Measurements from ENCODE around the gene CREBL2. TPM values are rescaled to one million over a fixed set of nuclear protein-coding genes. Genes with fewer than 3 reads are reported as not detected.
A peak's percentile ranks its signal among the peaks of the same experiment; 100 is the strongest.
"Not testable (repeated sequence)": the region's sequence is repeated elsewhere in the genome, so short reads cannot be mapped to it uniquely, and the experiment has no call there.

Gene CREBL2
- total RNA-seq, 1 experiment from 2014 or later, result 17.7 TPM

DNA sequence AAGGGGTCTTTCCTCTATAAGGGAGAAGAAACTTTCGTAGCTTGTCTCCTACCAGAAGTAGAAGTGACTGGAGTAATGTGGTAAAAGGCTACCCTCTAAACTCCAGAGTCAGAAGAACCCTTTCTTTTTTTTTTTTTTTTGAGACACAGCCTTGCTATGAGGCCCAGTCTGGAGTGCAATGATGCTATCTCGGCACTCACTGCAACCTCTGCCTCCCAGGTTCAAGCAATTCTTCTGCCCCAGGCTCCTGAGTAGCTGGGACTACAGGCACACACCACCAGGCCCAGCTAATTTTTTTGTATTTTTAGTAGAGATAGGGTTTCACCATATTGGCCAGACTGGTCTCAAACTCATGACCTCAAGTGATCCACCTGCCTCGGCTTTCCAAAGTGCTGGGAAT lies 23.2 kb upstream of the CREBL2 start:
- H3K4me3 ChIP-seq, H3K9me3 ChIP-seq, DNase-seq, H3K36me3 ChIP-seq, H3K27me3 ChIP-seq: not testable (repeated sequence)

DNA sequence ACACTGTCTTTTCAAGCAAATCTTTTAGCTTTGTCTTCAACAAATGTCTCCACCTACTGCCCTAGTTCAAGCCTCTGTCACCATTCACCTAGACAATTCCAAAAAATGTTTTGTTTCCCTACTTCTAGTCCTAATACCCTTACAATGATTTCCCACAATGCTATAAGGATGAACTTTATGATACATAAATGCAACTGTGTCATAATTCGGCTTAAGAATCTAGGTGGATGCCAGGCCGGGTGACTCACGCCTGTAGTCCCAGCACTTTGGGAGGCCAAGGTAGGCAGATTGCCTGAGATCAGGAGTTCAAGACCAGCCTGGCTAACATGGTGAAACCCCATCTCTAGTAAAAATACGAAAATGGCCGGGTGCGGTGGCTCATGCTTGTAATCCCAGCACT lies 20.7 kb upstream of the CREBL2 start:
- no peaks in the 10 kb centered on the region for H3K36me3 ChIP-seq
- no peak overlapping the region for H3K4me3 ChIP-seq
- peak; percentile 41 for DNase-seq
- H3K9me3 ChIP-seq, result no peaks in the 10 kb centered on the region
- H3K27me3 ChIP-seq, result no peaks in the 10 kb centered on the region

DNA sequence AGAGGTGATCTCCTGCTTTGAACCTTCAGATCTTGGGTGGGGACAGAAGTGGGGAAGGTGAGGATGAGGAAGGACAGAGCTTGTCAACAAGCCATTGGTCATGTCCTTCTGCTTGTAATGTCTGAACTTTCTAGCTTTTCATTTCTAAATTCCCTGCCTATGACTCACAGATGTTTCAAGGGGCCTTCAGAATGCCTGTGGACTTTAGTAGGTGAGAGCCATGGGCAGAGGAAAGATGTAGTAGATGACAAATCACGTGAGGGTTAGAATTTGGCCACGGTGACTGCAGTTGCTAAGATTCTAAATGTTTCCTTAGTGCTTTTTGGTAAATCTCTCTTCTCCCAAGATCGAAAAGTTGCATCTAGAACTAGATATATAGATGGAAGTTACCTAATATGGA lies 18.7 kb upstream of the CREBL2 start:
- H3K4me3 ChIP-seq, result no peak overlapping the region
- H3K9me3 ChIP-seq, result no peaks in the 10 kb centered on the region
- no peak for DNase-seq
- no peaks in the 10 kb centered on the region for H3K27me3 ChIP-seq
- H3K36me3 ChIP-seq, result no peaks in the 10 kb centered on the region

DNA sequence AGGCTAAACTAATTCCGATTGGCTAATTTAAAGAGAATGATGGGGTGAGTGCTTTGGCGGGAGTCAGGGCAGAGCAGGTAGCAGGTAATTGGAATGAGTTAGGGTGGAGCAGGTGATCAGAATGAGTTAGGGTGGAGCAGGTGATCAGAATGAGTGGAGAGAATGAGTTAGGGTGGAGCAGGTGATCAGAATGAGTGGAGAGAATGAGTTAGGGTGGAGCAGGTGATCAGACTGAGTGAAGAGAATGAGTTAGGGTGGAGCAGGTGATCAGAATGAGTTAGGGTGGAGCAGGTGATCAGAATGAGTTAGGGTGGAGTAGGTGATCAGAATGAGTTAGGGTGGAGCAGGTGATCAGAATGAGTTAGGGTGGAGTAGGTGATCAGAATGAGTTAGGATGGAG lies 15.7 kb upstream of the CREBL2 start:
- not testable (repeated sequence) for H3K4me3 ChIP-seq, DNase-seq, H3K27me3 ChIP-seq, H3K9me3 ChIP-seq, H3K36me3 ChIP-seq

DNA sequence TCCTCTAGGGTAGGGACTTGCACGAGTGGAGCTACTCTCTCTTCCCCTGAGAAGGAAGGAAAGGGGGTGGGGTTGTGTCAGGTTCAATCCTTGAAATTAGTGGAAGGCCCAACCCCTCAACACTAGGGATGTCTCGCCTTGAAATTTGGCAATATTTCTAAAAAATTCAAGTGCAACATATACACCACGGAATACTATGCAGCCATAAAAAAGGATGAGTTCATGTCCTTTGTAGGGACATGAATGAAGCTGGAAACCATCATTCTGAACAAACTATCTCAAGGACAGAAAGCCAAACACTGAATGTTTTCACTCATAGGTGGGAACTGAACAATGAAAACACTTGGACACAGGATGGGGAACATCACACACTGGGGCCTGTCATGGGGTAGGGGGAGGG lies 15.1 kb upstream of the CREBL2 start:
- H3K36me3 ChIP-seq, DNase-seq, H3K4me3 ChIP-seq, H3K27me3 ChIP-seq, H3K9me3 ChIP-seq: not testable (repeated sequence)

DNA sequence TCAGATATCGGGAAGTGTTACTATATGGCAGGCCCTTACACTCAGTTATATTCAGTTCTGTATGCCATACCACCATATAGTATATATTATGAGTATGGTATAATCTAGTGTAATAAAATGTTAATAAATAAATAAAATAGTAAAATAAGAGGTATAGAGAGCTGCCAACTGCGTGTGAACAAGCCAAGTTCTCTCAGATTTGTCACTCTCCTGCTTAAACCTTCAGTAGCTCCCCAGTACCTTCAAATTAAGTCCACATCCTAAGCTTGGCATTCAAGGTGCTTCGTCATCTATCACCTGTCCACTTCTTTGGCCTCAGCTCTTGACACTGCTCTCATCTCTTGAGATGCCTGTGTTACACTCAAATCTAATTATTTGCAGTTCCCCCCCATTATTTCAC lies 12.8 kb upstream of the CREBL2 start:
- Histone ChIP-seq H3K36me3 (no peaks in the 10 kb centered on the region), H3K4me3 (no peak overlapping the region), H3K27me3 (no peaks in the 10 kb centered on the region), H3K9me3 (no peaks in the 10 kb centered on the region)
- no peak for DNase-seq

DNA sequence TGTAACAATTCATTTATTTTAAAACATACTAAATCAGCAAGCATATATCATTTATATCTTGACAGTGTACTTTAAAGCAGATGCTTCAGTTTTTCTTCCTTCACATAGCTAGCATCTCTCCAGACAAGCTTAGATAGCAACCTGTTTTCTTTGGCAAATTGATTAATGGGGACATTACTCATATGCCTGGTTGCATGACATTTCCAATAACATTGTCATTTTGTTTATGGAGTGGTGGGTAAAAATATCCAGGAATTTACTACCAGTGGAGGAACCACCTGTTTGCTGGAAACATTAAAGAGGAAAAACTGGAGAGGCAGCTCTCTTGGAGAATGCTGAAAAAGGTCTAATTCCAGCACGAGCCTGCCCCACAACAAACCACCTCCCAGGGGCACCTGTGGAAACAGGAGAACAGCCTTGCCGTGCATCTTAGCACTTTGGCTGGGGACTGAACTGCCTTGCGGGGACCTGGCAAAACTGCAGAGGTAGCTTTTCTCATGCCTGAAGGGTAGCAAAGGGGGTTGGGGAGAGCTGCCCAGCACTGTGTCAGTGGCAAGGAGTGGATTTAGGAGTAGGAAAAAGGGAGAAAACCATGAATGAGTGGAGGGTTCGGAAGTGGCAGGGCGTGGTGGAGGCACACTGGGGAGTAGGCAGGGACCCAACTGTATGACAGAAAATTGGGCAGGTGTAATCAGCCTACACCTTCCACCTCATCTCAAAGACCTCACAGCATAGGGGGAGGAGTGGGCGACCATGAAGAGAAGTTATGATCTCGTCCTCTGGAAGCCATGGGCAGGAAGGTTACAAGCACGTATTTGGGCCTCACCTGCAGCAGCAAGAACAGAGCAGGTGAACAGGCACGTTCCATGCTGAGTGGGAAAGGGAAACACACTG lies 11.7 kb upstream of the CREBL2 start:
- no peaks in the 10 kb centered on the region for H3K27me3 ChIP-seq
- DNase-seq, result no peak
- no peak overlapping the region for H3K4me3 ChIP-seq
- no peaks in the 10 kb centered on the region for H3K9me3 ChIP-seq
- H3K36me3 ChIP-seq, result no peaks in the 10 kb centered on the region

DNA sequence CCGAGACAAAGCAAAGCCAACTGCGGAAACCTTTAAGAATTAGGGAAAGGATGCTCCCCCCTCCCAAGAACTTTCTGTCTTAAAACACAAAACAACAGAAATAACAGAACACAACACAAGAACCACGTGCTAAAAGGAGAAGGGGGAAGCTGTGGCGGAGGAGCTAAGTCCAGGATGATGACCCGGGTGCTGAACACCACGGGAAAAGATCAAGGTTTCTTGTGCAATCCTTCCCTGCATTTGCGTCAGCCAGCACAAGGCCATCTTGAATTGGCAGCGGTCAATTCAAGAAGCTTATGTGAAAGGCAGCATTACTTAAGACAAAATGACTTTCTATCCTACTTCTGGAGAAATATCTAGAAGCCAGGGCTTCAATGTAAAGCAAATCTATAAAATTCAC lies 11.0 kb upstream of the CREBL2 start:
- Histone ChIP-seq H3K4me3 (no peak overlapping the region), H3K9me3 (no peaks in the 10 kb centered on the region), H3K27me3 (no peaks in the 10 kb centered on the region), H3K36me3 (no peaks in the 10 kb centered on the region)
- DNase-seq, result no peak

DNA sequence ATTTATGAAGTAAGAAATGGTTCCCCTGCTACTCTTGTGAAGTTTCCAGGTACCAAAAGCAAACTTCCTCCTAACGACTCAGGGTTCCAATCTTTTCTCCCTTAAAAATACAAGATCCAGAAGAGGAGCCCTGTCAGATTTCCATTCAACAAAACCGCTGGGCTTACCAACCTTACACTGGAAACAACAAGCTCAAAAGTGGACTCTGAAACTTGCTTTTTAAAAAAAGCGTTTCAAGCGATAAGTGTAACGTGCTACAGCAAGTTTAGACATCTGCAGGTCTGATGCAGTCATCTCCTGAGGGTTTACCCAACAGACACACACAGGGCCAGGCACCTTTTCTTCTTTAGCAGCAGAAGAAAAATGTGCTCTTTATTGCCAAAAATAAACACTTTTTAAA lies 6.9 kb upstream of the CREBL2 start:
- DNase-seq, result no peak

DNA sequence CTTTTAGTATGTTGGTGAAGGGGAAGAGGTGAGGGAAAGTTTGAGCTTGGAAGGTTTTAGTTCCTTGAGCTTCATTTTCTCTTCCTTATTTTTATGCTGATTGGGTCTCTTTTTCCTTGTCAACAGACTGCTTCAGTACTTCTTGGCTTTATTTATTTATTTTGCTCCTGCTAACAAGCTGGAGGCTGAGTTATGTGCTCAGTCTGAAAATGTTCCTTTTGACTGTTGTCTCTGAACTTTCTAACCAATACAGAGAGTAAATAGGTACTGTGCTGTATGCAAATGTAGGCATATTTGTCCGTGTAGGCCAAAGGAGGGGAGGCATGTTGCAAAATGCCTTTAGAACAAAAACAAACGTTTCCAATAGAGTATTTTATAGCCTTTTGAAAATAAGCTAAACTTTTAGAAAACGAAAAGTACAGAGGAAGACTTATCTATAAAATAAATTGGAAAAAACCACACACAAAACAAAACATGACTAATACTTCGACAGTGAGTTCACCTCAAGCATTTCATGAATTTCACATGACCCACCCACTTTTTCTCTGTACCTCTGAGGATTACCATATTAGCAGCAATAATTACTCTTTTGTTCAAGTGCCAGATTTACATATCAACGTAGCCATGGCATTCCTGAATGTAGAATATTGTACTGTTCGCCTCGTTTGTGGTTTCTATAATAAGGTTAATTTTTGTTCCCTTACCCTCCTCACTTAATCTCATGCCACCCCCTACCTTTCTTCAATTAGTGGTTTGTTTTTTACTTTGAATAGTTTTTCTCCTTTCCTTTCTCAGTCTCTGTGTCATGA lies 4.7 kb upstream of the CREBL2 start:
- no peak for DNase-seq
- Histone ChIP-seq H3K9me3 (no peaks in the 10 kb centered on the region), H3K4me3 (no peak overlapping the region), H3K27me3 (no peaks in the 10 kb centered on the region), H3K36me3 (no peaks in the 10 kb centered on the region)

More for the DNA sequence above, 6.9 kb upstream of the CREBL2 start:
- no peaks in the 10 kb centered on the region for H3K36me3 ChIP-seq
- no peaks in the 10 kb centered on the region for H3K27me3 ChIP-seq
- H3K4me3 ChIP-seq, result no peak overlapping the region
- H3K9me3 ChIP-seq, result no peaks in the 10 kb centered on the region

DNA sequence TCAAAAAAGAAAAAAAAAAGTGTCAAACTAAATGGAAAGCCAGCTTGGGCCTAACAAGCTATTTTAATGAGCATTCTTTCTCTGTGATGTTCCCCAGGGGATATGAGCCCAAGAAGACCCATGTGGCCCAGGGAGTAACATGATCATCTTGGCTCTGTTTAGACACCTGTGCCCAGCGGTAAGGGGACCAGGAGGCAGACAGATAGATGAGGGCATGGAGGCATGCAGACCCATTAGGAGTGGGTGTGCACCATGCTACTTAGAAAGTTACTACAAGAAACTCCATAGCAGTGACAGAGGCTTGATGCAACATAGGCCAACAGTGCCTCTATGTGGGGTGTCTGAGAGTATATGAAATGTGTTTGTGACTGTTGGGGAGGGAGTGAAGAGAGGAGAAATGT lies 3.1 kb upstream of the CREBL2 start:
- DNase-seq, result no peak
- Histone ChIP-seq H3K9me3 (no peaks in the 10 kb centered on the region), H3K36me3 (no peaks in the 10 kb centered on the region), H3K27me3 (no peaks in the 10 kb centered on the region), H3K4me3 (no peak overlapping the region)

DNA sequence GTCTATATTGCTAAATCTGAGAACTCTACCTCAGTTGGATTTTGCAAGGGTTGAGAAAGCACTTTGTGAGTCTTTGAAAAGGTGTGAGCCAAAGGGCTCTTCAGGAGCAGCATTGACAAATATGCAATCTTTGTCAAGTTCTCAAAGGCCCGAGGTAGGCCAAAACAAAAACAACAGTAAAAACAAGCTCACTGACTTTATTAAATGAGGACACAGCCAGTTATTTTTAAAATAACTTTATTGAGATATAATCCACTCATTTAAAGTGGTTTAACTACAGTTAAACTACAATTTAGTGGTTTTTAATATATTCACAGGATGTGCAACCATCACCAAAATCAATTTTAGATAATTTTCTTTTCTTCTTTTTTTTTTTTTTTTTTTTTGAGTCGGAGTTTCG lies 2.0 kb upstream of the CREBL2 start:
- Histone ChIP-seq H3K27me3 (no peaks in the 10 kb centered on the region), H3K36me3 (no peaks in the 10 kb centered on the region), H3K4me3 (no peak overlapping the region), H3K9me3 (no peaks in the 10 kb centered on the region)
- no peak for DNase-seq

DNA sequence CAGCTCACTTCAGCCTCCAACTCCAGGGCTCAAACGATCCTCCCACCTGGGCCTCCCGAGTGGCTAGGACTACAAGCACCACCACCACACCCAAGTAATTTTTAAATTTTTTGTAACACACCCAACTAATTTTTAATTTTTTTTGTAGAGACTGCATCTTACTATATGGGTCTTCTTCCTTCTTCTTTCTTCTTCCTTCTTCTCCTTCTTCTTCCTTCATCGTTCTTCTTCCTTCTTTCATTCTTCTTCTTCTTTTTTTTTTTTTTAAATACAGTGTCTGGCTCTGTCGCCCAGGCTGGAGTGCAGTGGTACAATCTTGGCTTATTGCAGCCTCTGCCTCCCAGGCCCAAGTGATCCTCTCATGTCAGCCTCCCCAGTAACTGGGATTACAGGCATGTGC lies 965 bp upstream of the CREBL2 start:
- Histone ChIP-seq H3K4me3 (peak overlapping the region; percentile 70), H3K27me3 (no peaks in the 10 kb centered on the region), H3K36me3 (no peaks in the 10 kb centered on the region), H3K9me3 (no peaks in the 10 kb centered on the region)
- no peak for DNase-seq

DNA sequence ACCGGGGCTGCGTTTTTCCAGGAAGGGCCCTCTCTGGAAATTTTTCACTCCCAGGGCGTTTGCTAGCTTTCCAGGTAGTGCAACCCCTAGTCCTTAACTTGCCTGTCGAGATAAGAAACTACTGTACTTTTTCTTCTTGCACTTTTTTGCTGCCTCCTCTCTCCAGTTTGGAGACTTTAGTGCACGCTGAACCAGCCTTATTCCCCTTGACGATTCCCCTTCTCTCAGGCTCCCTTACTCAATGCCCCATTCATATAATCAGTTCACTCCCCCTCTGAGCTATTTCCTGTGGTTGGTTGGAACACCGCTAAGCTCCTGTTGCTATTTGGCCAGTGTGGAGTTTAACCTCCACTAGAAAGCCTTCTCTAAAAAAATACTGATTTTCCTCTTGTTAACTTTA lies 682 bp downstream of the CREBL2 start:
- Histone ChIP-seq H3K27me3 (no peaks in the 10 kb centered on the region), H3K9me3 (no peaks in the 10 kb centered on the region)
- DNase-seq, result peak; percentile 39

DNA sequence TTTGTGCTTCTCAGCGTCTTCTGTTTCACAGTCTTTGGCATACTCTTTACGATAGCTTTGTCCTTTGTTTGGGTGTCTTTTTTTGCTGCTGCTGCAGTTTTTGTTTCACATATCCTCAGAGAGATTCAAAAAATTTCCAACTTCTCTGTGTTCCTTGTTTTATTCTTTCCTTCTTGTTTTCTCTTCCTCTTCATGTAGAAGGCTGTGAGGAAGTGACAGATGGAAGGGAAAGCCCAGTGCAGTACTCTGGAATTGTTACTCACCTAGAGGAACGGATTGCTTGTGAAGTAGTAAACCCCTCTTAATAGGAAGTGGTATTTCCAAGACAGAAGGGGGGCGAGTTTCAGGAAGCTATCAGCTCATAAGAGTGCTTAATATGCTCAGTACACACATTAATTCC lies 1.7 kb downstream of the CREBL2 start:
- no peaks in the 10 kb centered on the region for H3K27me3 ChIP-seq
- H3K4me3 ChIP-seq, result no peak overlapping the region
- H3K36me3 ChIP-seq, result no peaks in the 10 kb centered on the region
- DNase-seq, result no peak
- H3K9me3 ChIP-seq, result no peaks in the 10 kb centered on the region

More for the DNA sequence above, 682 bp downstream of the CREBL2 start:
- Histone ChIP-seq H3K4me3 (peak overlapping the region; percentile 70), H3K36me3 (no peaks in the 10 kb centered on the region)

DNA sequence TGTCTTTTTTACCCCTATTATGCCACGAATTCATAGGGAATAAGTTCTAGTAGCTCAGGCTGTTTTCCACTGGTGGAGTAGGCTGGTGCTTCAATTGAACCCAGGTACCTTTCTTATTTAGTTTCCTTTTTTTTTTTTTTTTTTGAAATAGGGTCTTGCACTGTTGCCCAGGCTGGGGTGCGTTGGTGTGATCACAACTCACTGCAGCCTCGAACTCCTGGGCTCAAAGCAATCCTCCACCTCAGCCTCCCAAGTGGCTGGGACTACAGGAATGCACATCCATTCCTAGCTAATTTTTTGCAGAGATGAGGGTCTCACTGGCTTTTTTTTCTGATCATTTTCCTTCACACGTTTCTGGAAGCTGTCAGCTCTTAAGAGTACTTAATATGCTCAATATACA lies 2.7 kb downstream of the CREBL2 start:
- H3K36me3 ChIP-seq, result no peaks in the 10 kb centered on the region
- no peaks in the 10 kb centered on the region for H3K9me3 ChIP-seq
- DNase-seq, result no peak
- H3K4me3 ChIP-seq, result no peak overlapping the region
- H3K27me3 ChIP-seq, result no peaks in the 10 kb centered on the region

DNA sequence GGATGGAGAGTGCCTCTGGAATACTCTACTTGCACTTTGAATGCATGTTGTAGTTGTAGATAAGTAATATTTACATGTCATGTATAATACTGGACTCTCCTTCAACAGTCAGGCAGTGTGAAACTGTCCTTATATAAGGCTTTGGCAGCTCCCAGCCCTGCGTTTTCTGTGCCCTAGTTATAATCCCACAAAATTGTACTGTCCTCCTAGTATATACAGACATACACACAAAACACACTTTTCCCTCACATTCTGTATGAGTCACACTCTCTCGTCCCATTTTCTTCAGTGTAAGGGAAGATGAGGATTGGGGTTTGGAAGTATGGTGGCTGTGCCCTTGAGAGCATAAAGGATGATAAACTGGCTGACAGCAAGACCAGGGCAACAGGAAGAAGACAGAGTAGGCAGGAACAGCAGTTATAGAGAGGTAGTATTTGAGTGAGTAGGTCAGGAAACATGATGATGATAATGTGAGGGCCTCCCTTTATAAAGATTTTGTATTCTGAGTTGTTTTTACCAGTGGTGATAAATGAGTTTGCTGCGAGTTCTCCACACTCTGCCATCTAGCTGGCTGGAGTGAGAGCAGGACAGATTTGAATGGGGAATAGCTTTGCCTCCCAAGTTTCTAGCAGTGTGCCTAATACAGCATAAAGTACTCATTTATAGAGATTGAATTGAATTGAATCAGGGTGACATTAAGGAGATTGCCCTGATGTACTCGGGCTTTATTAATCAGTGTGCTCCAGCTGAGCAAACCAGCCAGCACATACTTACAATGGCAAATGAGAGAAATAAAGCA lies 5.0 kb downstream of the CREBL2 start:
- no peaks in the 10 kb centered on the region for H3K9me3 ChIP-seq
- H3K4me3 ChIP-seq, result no peak overlapping the region
- H3K27me3 ChIP-seq, result no peaks in the 10 kb centered on the region
- DNase-seq, result no peak
- no peaks in the 10 kb centered on the region; the same call in 1 of the 2 replicates for H3K36me3 ChIP-seq

Data from MG63 (cell line).